Body of pancreas (tissue), 4 donors: ENCODE results near the gene CAPZA1. TPM values are rescaled to one million over a fixed set of nuclear protein-coding genes. Genes with fewer than 3 reads are reported as not detected.

Source experiments
- ATAC-seq: fragments of 150-250 bp; one replicate; pipeline ENCODE4 v1.9.1; 2016
- DNase-seq, 4 donors: peaks; one replicate each; pipeline ENCODE4 v3.0.0-alpha.2; 2019
- H3K27ac ChIP-seq, 4 donors: fragments of 200-600 bp; sonication (generic); 1 replicate in 3 of 4; 2 replicates in 1 of 4; pipeline versions ENCODE4 v1.5.1 to v1.6.1; 2016 to 2019; ENCODE audit warnings: mild to moderate bottlenecking in 1 of 4, mixed read lengths in 1 of 4, moderate library complexity in 1 of 4
- H3K27me3 ChIP-seq, 2 donors: fragments of 200-600 bp; sonication (generic); one replicate each; pipeline ENCODE4 v1.6.0; 2016; ENCODE audit warnings: mild to moderate bottlenecking in 1 of 2
- H3K36me3 ChIP-seq, 2 donors: fragments of 200-600 bp; sonication (generic); replicated peaks in 1 of 2; 2 replicates each; pipeline ENCODE4 v1.5.1; 2016; ENCODE audit warnings: low read depth in 2 of 2; ENCODE audit not compliant: insufficient read depth in 1 of 2
- H3K4me1 ChIP-seq: fragments of 200-600 bp; sonication (generic); one replicate; pipeline ENCODE4 v1.6.0; 2016
- H3K4me3 ChIP-seq, 2 donors: fragments of 200-600 bp; sonication (generic); 1 replicate in 1 of 2; 2 replicates in 1 of 2; pipeline ENCODE4 v1.5.1; 2016 to 2019
- H3K9me3 ChIP-seq, 3 donors: fragments of 200-600 bp; sonication (generic); 1 replicate in 2 of 3; 2 replicates in 1 of 3; pipeline ENCODE4 v1.5.1; 2016
- CTCF ChIP-seq, 7 experiments: fragments of 450-650 bp in 4 of 7; fragments of 200-600 bp in 3 of 7; sonication (generic) in 3 of 7; IDR thresholded peaks; one replicate each; pipeline ENCODE4 v1.5.1; 2016 to 2019; ENCODE audit warnings: antibody characterized with exemption in 7 of 7
- POLR2A ChIP-seq, 3 donors: fragments of 450-650 bp; IDR thresholded peaks; one replicate each; pipeline ENCODE4 v1.6.1; 2016; ENCODE audit warnings: antibody characterized with exemption in 3 of 3, mild to moderate bottlenecking in 2 of 3
- WGBS, 2 donors: methylation state at CpG; one replicate each; pipeline ENCODE4 v1.1.5; 2017; 5-methylcytosine and 5-hydroxymethylcytosine counted together
- intact Hi-C: fragments of 100-400 bp; cut with DNase I; formaldehyde crosslinking; loops from one replicate; pipeline ENCODE4 v1.15.1; 2023
- total RNA-seq, 2 donors: library from RNA; depleted of rRNA; stranded (reverse); fragments of >200 nt; gene quantifications; one replicate each; pipeline ENCODE4 v1.1.0, GENCODE V29; 2016

The CAPZA1 gene
- total RNA-seq, 2 donors from 2014 or later = 56.0 to 66.9 TPM

- ATAC-seq = no peak
- intact Hi-C loops = no loop called here
- no peak overlapping the region for H3K4me3 ChIP-seq
- 96 to 97% methylated on average over 2 of the region's 2 CpGs for WGBS, 2 donors
- H3K36me3 ChIP-seq = peaks cover 0 to 4% of the 10 kb centered on the region in 2 donors
- no peaks in the 10 kb centered on the region for H3K4me1 ChIP-seq
- no peak overlapping the region for H3K27ac ChIP-seq
- no peak for DNase-seq
- TF ChIP-seq POLR2A (IDR thresholded peaks at IDR 0.05) (no peak), CTCF (IDR thresholded peaks at IDR 0.05) (no peak)
- no peaks in the 10 kb centered on the region for H3K9me3 ChIP-seq
- no peaks in the 10 kb centered on the region for H3K27me3 ChIP-seq
Observed at GRCh38 chr1:112603012-112603411, 16.6 kb upstream of the CAPZA1 start.

- ATAC-seq (no peak), DNase-seq (no peak)
- intact Hi-C loops = no loop called here
- H3K36me3 ChIP-seq = peaks cover 0 to 5% of the 10 kb centered on the region in 2 donors
- no peak for TF ChIP-seq CTCF (IDR thresholded peaks at IDR 0.05)
- no peak for TF ChIP-seq POLR2A (IDR thresholded peaks at IDR 0.05)
- H3K9me3 ChIP-seq = no peaks in the 10 kb centered on the region
- no peaks in the 10 kb centered on the region for H3K4me1 ChIP-seq
- 94 to 100% methylated on average over 1 of the region's 1 CpG for WGBS, 2 donors
- H3K27ac ChIP-seq = no peak overlapping the region
- no peaks in the 10 kb centered on the region for H3K27me3 ChIP-seq
- no peak overlapping the region for H3K4me3 ChIP-seq
Observed at GRCh38 chr1:112603541-112603940, 16.1 kb upstream of the CAPZA1 start.

GRCh38 chr1:112605633-112606327 lies 13.9 kb upstream of the CAPZA1 start:
- Histone ChIP-seq H3K9me3 (no peaks in the 10 kb centered on the region), H3K36me3 (peaks cover 0 to 14% of the 10 kb centered on the region in 2 donors), H3K27ac (no peak overlapping the region), H3K4me3 (no peak overlapping the region), H3K27me3 (no peaks in the 10 kb centered on the region), H3K4me1 (no peaks in the 10 kb centered on the region)
- no peak for ATAC-seq
- WGBS, 2 donors = 86 to 88% methylated on average over 2 to 4 of the region's 4 CpGs
- no peak for TF ChIP-seq CTCF (IDR thresholded peaks at IDR 0.05)
- TF ChIP-seq POLR2A (IDR thresholded peaks at IDR 0.05) = no peak
- DNase-seq = no peak
- intact Hi-C loops = no loop called here

- no peak for DNase-seq
- no peak for ATAC-seq
- H3K27ac ChIP-seq = no peak overlapping the region
- peaks cover 0 to 17% of the 10 kb centered on the region in 2 donors for H3K36me3 ChIP-seq
- 77 to 80% methylated on average over 6 of the region's 6 CpGs for WGBS, 2 donors
- intact Hi-C loops = no loop called here
- peaks cover 12% of the 10 kb centered on the region for H3K4me1 ChIP-seq
- H3K9me3 ChIP-seq = no peaks in the 10 kb centered on the region
- no peaks in the 10 kb centered on the region for H3K27me3 ChIP-seq
- no peak for TF ChIP-seq POLR2A (IDR thresholded peaks at IDR 0.05)
- peak in 4 of 7 experiments; percentile 6 to 24 (median 18) for TF ChIP-seq CTCF (IDR thresholded peaks at IDR 0.05)
- H3K4me3 ChIP-seq = no peak overlapping the region
Observed at GRCh38 chr1:112614460-112615065, 5.1 kb upstream of the CAPZA1 start.
